ENCODE data around the gene MDFIC2. TPM values are rescaled to one million over a fixed set of nuclear protein-coding genes. Genes with fewer than 3 reads are reported as not detected.

MDFIC2 gene
- total RNA-seq, 1 experiment from 2014 or later, result not detected

DNA sequence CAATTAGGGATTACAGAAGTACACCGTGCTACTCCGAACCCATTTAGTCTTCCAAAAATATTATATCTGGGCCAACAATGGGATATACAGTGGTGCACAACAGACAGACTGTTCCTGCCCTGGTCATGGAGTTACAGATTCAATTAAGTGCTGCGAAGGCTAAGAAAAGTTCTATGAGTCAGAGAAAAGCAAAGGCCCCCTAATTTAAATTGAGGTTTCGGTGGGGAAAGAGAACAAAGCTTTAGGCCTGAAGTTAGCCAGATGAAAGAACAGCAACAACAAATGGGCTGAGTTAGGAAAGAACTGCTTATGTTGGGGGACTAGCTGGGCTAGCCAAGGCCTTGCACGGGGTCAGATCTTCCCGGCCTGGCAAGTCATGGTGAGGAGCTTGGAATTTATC, 131.8 kb downstream of the MDFIC2 start:
- DNase-seq (ENCODE audit: low read depth), result no peak

DNA sequence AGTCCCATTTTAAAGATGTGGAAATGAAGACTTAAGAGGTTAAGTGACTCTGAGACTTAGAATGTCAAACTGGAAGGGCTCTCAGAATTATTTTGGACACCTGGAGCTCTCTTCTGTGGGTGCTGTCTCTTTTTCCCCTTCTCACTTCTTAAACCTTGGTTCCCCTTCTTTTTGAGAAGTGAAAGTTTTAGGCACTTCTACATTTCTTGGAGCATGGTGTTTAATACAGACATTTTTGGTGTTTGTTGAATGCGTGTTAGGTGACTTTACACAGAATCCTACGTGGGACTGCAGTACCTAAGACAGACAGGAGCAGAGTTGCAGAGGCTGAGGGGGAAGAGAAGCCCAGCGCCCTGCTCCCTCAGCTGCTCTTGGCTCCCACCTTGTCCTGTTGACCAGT, 133.3 kb downstream of the MDFIC2 start:
- no peak for DNase-seq (ENCODE audit: low read depth)

DNA sequence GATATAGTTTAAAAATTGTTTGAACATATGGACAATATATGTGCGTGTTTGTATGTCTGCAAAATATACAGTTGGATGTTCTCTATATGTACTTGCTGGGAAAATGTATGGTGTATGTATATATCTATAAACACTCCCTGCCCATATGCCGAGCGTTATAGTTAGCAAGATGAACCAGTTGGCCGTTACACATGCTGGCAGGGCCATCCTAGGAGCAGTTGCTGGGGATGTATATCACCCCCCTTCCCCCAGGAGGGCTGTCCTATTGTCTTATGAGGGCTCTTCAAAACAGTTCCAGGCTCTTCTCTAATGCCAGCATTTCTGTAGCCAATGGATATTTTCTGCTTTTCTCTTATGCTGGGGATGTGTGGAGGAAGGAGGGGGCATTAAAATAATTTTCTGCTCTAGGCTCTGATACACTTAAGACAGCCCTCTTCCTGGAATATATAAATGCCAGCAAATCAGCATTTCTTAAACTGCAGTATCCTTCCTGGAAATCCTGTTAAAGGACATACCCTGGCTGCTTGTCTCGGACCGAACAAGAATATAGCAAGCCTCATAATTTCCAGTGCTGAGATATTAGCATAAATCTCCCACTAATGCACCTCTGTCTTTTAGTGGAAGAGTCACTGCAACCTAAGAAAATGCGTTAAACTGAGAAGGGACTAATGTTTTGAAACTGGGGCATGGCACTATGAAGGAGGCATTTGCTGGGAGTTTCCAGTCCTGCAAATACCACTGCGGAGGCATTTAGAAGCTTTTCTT, 134.4 kb downstream of the MDFIC2 start:
- DNase-seq (ENCODE audit: low read depth), result no peak

DNA sequence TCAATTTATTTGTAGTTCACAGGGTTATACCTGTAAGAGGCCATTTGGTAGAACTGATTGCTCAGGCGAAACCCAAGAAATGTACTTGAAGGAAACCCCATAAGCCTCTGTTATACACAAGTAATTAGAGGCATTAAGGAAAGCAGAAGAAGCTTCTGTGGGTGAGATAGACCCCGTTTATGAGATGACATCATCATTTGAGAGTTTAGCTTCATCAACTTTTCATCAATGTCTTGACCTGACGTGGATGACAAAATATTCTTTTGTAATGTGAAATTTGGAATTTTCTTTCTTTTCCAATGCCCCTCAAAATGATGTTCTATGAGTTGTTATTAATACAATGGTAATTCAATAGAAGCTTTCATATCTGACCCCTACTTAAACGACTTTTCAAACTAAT, 136.2 kb downstream of the MDFIC2 start:
- DNase-seq (ENCODE audit: low read depth), result no peak

DNA sequence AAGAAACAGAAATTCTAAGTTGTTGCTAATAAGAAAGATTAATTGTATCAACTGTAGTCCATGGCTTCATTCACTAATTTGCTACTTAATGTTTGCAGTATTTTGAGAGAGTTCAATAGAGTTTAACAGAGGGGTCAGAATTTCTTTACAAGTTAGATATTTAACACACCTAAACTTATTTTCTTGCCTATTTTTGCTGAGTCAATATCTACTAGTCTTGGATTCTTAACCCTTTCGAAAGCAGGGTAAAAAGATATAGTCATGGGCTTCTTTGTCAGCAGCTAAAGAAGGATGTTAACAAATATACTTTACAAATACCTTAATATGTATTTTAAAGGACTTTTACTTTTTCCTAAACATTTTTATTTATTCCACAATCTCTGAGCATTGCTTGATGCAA, 155.6 kb downstream of the MDFIC2 start:
- DNase-seq (ENCODE audit: low read depth), result no peak

DNA sequence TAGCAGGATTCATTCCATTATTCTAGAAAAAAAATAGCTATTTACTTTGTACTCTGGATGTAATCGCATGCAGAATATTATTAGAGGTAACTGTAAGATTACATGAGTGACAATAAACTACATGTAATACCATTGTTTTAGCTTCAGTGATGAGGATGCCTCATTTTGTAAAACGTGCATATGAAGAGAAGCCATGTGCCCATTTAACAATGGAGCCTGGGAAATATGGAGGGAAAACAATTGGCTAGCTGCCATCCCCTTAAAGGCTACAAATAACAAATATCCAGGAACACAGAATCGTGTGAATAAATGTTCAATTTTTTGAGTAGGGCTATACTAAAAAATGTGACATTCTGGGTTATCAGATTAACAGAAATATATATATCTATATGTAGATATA, 161.8 kb downstream of the MDFIC2 start:
- DNase-seq (ENCODE audit: low read depth), result no peak

DNA sequence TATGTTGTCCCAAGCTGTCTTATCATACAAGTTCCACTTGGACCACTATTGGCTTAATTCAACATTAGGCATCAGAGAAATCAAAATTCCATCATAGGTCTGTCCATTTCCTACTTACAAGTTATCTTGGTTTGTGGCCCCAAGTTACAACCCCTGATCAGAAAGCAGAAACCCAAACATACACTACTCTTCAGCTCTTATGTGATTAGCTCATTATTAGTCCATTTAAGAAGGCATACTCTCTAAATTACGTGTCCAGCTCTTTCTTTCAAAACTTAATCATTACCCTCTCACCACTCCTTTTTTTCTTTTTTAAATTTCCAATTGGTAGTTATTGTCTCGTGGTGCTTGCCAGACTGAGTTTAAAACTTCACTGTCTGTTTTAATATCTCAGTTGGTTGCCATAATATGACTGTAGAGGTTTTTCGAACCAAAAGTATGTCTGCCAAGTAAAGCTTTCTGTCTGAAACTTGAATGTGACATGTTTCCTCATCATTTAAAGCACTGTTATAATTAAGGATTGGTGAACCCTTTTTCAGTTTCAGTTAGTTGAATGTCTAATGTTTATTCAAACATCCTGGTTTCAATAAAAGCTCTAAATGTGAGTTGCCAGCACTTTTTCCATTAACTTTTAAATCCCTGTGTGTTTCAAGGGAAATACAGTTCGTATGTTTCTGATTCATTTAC, 162.6 kb downstream of the MDFIC2 start:
- DNase-seq (ENCODE audit: low read depth), result no peak

Measured in Daoy (cell line).